HepG2 (cell line): ENCODE measurements around the gene CCL22. TPM values are rescaled to one million over a fixed set of nuclear protein-coding genes. Genes with fewer than 3 reads are reported as not detected.

ENCODE experiments used
- AKAP8 ChIP-seq: sonication (generic); formaldehyde crosslinking; IDR thresholded peaks from 2 replicates; pipeline ENCODE4 v1.5.1; 2020; ENCODE audit warnings: mild to moderate bottlenecking, missing genetic modification reagents
- HNF1B ChIP-seq: sonication (generic); formaldehyde crosslinking; IDR thresholded peaks from 2 replicates; pipeline ENCODE4 v1.5.1; 2020; ENCODE audit warnings: mild to moderate bottlenecking, moderate library complexity, missing genetic modification reagents
- MED8 ChIP-seq: sonication (generic); formaldehyde crosslinking; IDR thresholded peaks from 2 replicates; pipeline ENCODE4 v1.8.1; 2023; ENCODE audit warnings: mild to moderate bottlenecking, missing genetic modification reagents; ENCODE audit not compliant: insufficient replicate concordance
- MIER3 ChIP-seq: IDR thresholded peaks from 2 replicates; pipeline ENCODE4 v1.6.1; 2016; ENCODE audit warnings: missing compliant biosample characterization, borderline replicate concordance
- PAF1 ChIP-seq: IDR thresholded peaks from 2 replicates; pipeline ENCODE4 v1.6.1; 2016; ENCODE audit warnings: missing genetic modification reagents, missing compliant biosample characterization
- SNAPC4 ChIP-seq: sonication (generic); formaldehyde crosslinking; IDR thresholded peaks from 2 replicates; pipeline ENCODE4 v1.4.0; 2020; ENCODE audit warnings: mild to moderate bottlenecking, missing genetic modification reagents
- STAG1 ChIP-seq: sonication (generic); formaldehyde crosslinking; IDR thresholded peaks from 2 replicates; pipeline ENCODE4 v1.4.0; 2020; ENCODE audit warnings: missing genetic modification reagents
- TRAFD1 ChIP-seq: sonication (generic); formaldehyde crosslinking; IDR thresholded peaks from 2 replicates; pipeline ENCODE4 v1.5.1; 2020; ENCODE audit warnings: missing genetic modification reagents, mild to moderate bottlenecking, borderline replicate concordance
- ZBTB37 ChIP-seq: sonication (generic); formaldehyde crosslinking; IDR thresholded peaks from 2 replicates; pipeline ENCODE4 v1.4.0; 2020; ENCODE audit warnings: mild to moderate bottlenecking, missing genetic modification reagents
- ZBTB39 ChIP-seq: sonication (generic); formaldehyde crosslinking; IDR thresholded peaks from 2 replicates; pipeline ENCODE4 v1.5.0; 2020; ENCODE audit warnings: missing genetic modification reagents
- ZFYVE20 ChIP-seq: sonication (generic); formaldehyde crosslinking; IDR thresholded peaks from 2 replicates; pipeline ENCODE4 v1.8.0; 2023; ENCODE audit warnings: low read depth, mild to moderate bottlenecking, moderate library complexity, missing genetic modification reagents, borderline replicate concordance
- ZNF382 ChIP-seq: sonication (generic); formaldehyde crosslinking; IDR thresholded peaks from 2 replicates; pipeline ENCODE4 v1.5.0; 2020; ENCODE audit warnings: missing genetic modification reagents, mild to moderate bottlenecking, borderline replicate concordance
- ZNF550 ChIP-seq: sonication (generic); formaldehyde crosslinking; IDR thresholded peaks from 2 replicates; pipeline ENCODE4 v1.4.0; 2020; ENCODE audit warnings: mild to moderate bottlenecking, missing genetic modification reagents, borderline replicate concordance
- ZNF672 ChIP-seq: sonication (generic); formaldehyde crosslinking; IDR thresholded peaks from 2 replicates; pipeline ENCODE4 v1.8.1; 2022; ENCODE audit warnings: missing genetic modification reagents
- ZNF790 ChIP-seq: sonication (generic); formaldehyde crosslinking; IDR thresholded peaks from 2 replicates; pipeline ENCODE4 v1.8.0; 2022; ENCODE audit warnings: missing genetic modification reagents, mild to moderate bottlenecking, borderline replicate concordance
- polyA plus RNA-seq, 8 experiments: library from polyadenylated mRNA; depleted of rRNA in 3 of 8; stranded (reverse) in 7 of 8; unstranded in 1 of 8; fragments of >200 nt; fragmentation: Illumina TruSeq in 4 of 8; extraction: Trizol in 4 of 8; gene quantifications; 2 replicates each; pipeline versions ENCODE4 v1.2.1 to v1.2.3, GENCODE V29; 2011 to 2016; ENCODE audit warnings: low read depth in 4 of 8, missing spikeins in 1 of 8, mixed read lengths in 1 of 8; ENCODE audit not compliant: insufficient read depth in 1 of 8
- total RNA-seq, 5 experiments: library from RNA; depleted of rRNA; stranded (reverse); fragments of >200 nt; fragmentation: Illumina TruSeq; extraction: Trizol; gene quantifications; 2 replicates each; pipeline ENCODE4 v1.2.3, GENCODE V29; 2016; ENCODE audit warnings: low read depth in 1 of 5

CCL22 gene
- total and polyA plus RNA-seq, 2 of the 13 experiments (the other 11 are each of a cell fraction or from before 2014, with no cell fraction given): not detected

GRCh38 chr16:57373117-57373947 is 14.7 kb downstream of the CCL22 start (continued):
- TF ChIP-seq TRAFD1 (CRISPR knock-in tag) (0 out of 2 replicates have a peak, but pooled peaks have one; percentile 20), ZBTB37 (CRISPR knock-in tag) (no peak), ZFYVE20 (no peak), AKAP8 (CRISPR knock-in tag) (0 out of 2 replicates have a peak, but pooled peaks have one; percentile 10), ZNF790 (no peak), ZBTB39 (no peak), SNAPC4 (CRISPR knock-in tag) (no peak), STAG1 (CRISPR knock-in tag) (peak; percentile 26), ZNF672 (CRISPR knock-in tag) (no peak), HNF1B (CRISPR knock-in tag) (no peak; the same call in 1 of the 2 replicates), ZNF550 (CRISPR knock-in tag) (no peak), PAF1 (CRISPR knock-in tag) (0 out of 2 replicates have a peak, but pooled peaks have one; percentile 62), MED8 (CRISPR knock-in tag) (no peak), ZNF382 (CRISPR knock-in tag) (no peak), MIER3 (CRISPR knock-in tag) (no peak; the same call in 1 of the 2 replicates)
